ENCODE results near the gene SNX27. TPM values are rescaled to one million over a fixed set of nuclear protein-coding genes. Genes with fewer than 3 reads are reported as not detected.

Gene SNX27
- total RNA-seq, 4 donors from 2014 or later = 37.0 to 43.7 (median 40.9) TPM

- H3K36me3 ChIP-seq = no peaks in the 10 kb centered on the region
- intact Hi-C loops (cut with DNase I; ENCODE audit: low total_unique reads) = no loop called here
- no peak overlapping the region for H3K4me3 ChIP-seq
- in situ Hi-C loops (cut with MboI; ENCODE audit: low sequenced_read_pairs in 4 of 4) = loop anchor here in 3 of 4 donors (5.0 to 25.0 kb wide), 4 partner anchors 145 to 300 kb away; no protein-coding TSS in a partner anchor
- DNase-seq (no peak), ATAC-seq (no peak)
- no peak overlapping the region for H3K27ac ChIP-seq
- H3K9me3 ChIP-seq = no peaks in the 10 kb centered on the region
- TF ChIP-seq, protein P1, sequence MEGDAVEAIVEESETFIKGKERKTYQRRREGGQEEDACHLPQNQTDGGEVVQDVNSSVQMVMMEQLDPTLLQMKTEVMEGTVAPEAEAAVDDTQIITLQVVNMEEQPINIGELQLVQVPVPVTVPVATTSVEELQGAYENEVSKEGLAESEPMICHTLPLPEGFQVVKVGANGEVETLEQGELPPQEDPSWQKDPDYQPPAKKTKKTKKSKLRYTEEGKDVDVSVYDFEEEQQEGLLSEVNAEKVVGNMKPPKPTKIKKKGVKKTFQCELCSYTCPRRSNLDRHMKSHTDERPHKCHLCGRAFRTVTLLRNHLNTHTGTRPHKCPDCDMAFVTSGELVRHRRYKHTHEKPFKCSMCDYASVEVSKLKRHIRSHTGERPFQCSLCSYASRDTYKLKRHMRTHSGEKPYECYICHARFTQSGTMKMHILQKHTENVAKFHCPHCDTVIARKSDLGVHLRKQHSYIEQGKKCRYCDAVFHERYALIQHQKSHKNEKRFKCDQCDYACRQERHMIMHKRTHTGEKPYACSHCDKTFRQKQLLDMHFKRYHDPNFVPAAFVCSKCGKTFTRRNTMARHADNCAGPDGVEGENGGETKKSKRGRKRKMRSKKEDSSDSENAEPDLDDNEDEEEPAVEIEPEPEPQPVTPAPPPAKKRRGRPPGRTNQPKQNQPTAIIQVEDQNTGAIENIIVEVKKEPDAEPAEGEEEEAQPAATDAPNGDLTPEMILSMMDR (IDR thresholded peaks at IDR 0.05 in 4 of 5, conservative IDR thresholded peaks at IDR 0.05 in 1 of 5) = no peak
- TF ChIP-seq POLR2A (IDR thresholded peaks at IDR 0.05) = no peak
- H3K4me1 ChIP-seq = peaks cover 4 to 5% of the 10 kb centered on the region in 2 donors
- no peaks in the 10 kb centered on the region for H3K27me3 ChIP-seq
Observed at GRCh38 chr1:151737026-151737425, 125.2 kb downstream of the SNX27 start.

GRCh38 chr1:151737479-151737878, 125.6 kb downstream of the SNX27 start:
- Histone ChIP-seq H3K4me3 (no peak overlapping the region), H3K27ac (no peak overlapping the region), H3K4me1 (peaks cover 4 to 5% of the 10 kb centered on the region in 2 donors), H3K27me3 (no peaks in the 10 kb centered on the region), H3K36me3 (no peaks in the 10 kb centered on the region), H3K9me3 (no peaks in the 10 kb centered on the region)
- ATAC-seq (no peak), DNase-seq (no peak)
- TF ChIP-seq, protein P1 (IDR thresholded peaks at IDR 0.05 in 4 of 5, conservative IDR thresholded peaks at IDR 0.05 in 1 of 5) = no peak
- no peak for TF ChIP-seq POLR2A (IDR thresholded peaks at IDR 0.05)
- in situ Hi-C loops (cut with MboI; ENCODE audit: low sequenced_read_pairs in 4 of 4) = loop anchor here in 3 of 4 donors (5.0 to 25.0 kb wide), 4 partner anchors 145 to 300 kb away; no protein-coding TSS in a partner anchor
- intact Hi-C loops (cut with DNase I; ENCODE audit: low total_unique reads) = no loop called here

DNA sequence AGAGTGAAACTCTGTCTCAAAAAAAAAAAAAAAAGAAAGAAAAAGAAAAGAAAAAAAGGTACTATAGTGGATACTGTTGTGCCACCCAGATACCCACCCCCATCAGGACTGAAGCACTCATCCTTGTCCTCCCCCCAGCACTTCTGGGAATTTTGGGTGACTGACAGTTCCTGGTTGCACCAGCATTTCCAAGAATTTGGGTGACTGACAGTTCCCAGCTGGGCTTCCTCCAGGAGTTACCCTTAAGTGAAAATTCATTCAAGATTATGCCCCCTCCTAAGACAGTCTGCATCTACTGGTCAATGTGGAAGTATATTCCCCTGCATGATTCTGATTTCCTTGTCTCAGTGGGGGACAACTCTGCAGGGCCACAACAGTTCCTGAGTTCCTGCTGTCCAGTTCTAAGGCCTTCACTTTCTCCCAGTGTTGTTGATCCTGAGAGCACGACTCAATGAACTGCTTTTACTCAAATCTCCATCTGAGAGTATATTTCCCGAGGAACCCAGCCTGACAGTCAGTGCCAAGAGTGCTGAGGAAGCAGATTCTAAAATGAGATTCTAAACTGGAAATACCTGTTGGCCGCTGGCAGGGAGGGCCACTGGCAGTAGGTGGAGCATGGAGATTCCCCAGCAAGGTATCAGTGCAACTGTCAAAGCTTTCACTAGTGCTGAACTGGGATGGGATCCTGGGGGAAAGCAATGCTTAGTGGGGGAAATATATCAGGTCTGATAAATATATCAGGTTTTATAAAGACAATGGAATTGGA, 127.9 kb downstream of the SNX27 start:
- no peaks in the 10 kb centered on the region for H3K36me3 ChIP-seq
- H3K9me3 ChIP-seq = no peaks in the 10 kb centered on the region

DNA sequence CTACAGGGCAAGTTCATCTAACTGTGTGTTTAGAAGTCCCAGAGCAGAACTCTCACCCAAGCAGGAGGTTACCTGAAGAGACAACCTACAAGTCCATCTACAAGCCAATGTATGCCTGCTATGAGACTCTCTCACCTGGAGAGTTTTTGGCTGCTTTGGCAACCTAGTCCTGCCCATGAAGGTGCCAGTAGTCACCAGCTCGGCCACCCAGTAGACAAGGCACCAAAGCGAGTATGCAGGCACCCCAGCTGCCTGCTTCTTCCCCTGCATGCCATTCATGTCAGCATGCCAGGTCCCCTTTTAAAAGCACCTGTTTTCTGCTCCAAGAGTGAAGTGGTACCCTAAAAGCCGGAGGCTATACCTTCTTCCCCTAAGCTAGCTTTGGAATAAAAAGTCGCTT, 129.7 kb downstream of the SNX27 start:
- Histone ChIP-seq H3K4me1 (peaks cover 4 to 5% of the 10 kb centered on the region in 2 donors), H3K27me3 (no peaks in the 10 kb centered on the region), H3K36me3 (no peaks in the 10 kb centered on the region), H3K4me3 (no peak overlapping the region), H3K27ac (no peak overlapping the region), H3K9me3 (no peaks in the 10 kb centered on the region)
- ATAC-seq (no peak), DNase-seq (no peak)
- intact Hi-C loops (cut with DNase I; ENCODE audit: low total_unique reads) = no loop called here
- TF ChIP-seq, protein P1 (IDR thresholded peaks at IDR 0.05 in 4 of 5, conservative IDR thresholded peaks at IDR 0.05 in 1 of 5) = no peak
- TF ChIP-seq POLR2A (IDR thresholded peaks at IDR 0.05) = no peak
- in situ Hi-C loops (cut with MboI; ENCODE audit: low sequenced_read_pairs in 4 of 4) = loop anchor here in 2 of 4 donors (25.0 kb wide), 1 partner anchor 304 kb away; no protein-coding TSS in a partner anchor

More for the DNA sequence above, 127.9 kb downstream of the SNX27 start:
- H3K27me3 ChIP-seq = no peaks in the 10 kb centered on the region
- no peak for ATAC-seq
- no peak overlapping the region for H3K4me3 ChIP-seq
- H3K27ac ChIP-seq = no peak overlapping the region
- no peak for DNase-seq
- intact Hi-C loops (cut with DNase I; ENCODE audit: low total_unique reads) = no loop called here
- in situ Hi-C loops (cut with MboI; ENCODE audit: low sequenced_read_pairs in 4 of 4) = loop anchor here in 3 of 4 donors (5.0 to 25.0 kb wide), 4 partner anchors 147 to 302 kb away; no protein-coding TSS in a partner anchor
- TF ChIP-seq, protein P1 (IDR thresholded peaks at IDR 0.05 in 4 of 5, conservative IDR thresholded peaks at IDR 0.05 in 1 of 5) = no peak
- TF ChIP-seq POLR2A (IDR thresholded peaks at IDR 0.05) = no peak
- H3K4me1 ChIP-seq = peaks cover 4 to 5% of the 10 kb centered on the region in 2 donors

Other genes with a start within 250 kb of the SNX27 start
- gene SELENBP1, start 239.3 kb upstream of the SNX27 start, total RNA-seq = 10 to 100 TPM; 30.9 to 70.2 (median 42.3) TPM
- 100 to 1,000 TPM; 259 to 324 (median 291) TPM for gene PSMB4, start 212.5 kb upstream of the SNX27 start, total RNA-seq
- 10 to 100 TPM; 14.1 to 20.2 (median 15.1) TPM for gene POGZ, start 152.6 kb upstream of the SNX27 start, total RNA-seq
- under 1 TPM in 2 of 4 donors, not detected in 2; 0.34 to 0.78 TPM for gene CGN, start 100.7 kb upstream of the SNX27 start, total RNA-seq
- gene TUFT1, start 71.7 kb upstream of the SNX27 start, total RNA-seq = 1 to 10 TPM; 1.2 to 4.0 (median 2.7) TPM
- gene CELF3, start 104.8 kb downstream of the SNX27 start, total RNA-seq = not detected
- not detected for gene RIIAD1, start 109.5 kb downstream of the SNX27 start, total RNA-seq
- gene MRPL9, start 151.4 kb downstream of the SNX27 start, total RNA-seq = 10 to 100 TPM; 61.4 to 74.7 (median 65.6) TPM
- gene TDRKH, start 178.4 kb downstream of the SNX27 start, total RNA-seq = 1 to 10 TPM; 3.9 to 8.3 (median 4.6) TPM
- gene LINGO4, start 193.4 kb downstream of the SNX27 start, total RNA-seq = 10 to 100 TPM in 2 of 4 donors, 1 to 10 TPM in 2; 4.2 to 24.5 (median 14.3) TPM
- gene RORC, start 219.8 kb downstream of the SNX27 start, total RNA-seq = 100 to 1,000 TPM in 3 of 4 donors, 10 to 100 TPM in 1; 61.3 to 251 (median 163) TPM
- gene C2CD4D, start 227.8 kb downstream of the SNX27 start, total RNA-seq = not detected
- gene THEM5, start 241.7 kb downstream of the SNX27 start, total RNA-seq = not detected

All from gastrocnemius medialis (tissue), 4 donors.